HepG2 (cell line): ENCODE measurements around the gene PPA2. TPM values are rescaled to one million over a fixed set of nuclear protein-coding genes. Genes with fewer than 3 reads are reported as not detected.

Source experiments
- ATAC-seq: fragments of 200-7000 bp; cut with Tn5 transposase; 3 replicates; pipeline ENCODE4 v1.9.1; 2020; ENCODE audit warnings: mild to moderate bottlenecking, moderate library complexity
- BruUV-seq: library from RNA; stranded (reverse); fragments of 400-500 nt; replicated peaks from 2 replicates; lab custom pipeline; 2021; lab: Mats Ljungman, UMichigan
- CTCF ChIA-PET: fragments of 300-600 bp; formaldehyde crosslinking; extraction: SDS; loops from one replicate; lab custom pipeline; 2021; ENCODE audit warnings: low total read pairs, inconsistent platforms, low intra/inter-chr PET ratio; lab: Yijun Ruan, JAX
- POLR2A ChIA-PET: fragments of 350-600 bp; sonication (Branson Sonifier 250); formaldehyde crosslinking; loops from one replicate; lab custom pipeline; 2020; ENCODE audit warnings: antibody characterized with exemption, inconsistent platforms; lab: Yijun Ruan, JAX
- DNase-seq: peaks from one replicate; pipeline ENCODE4 v3.0.0-alpha.2; 2015; ENCODE audit warnings: low spot score
- FAIRE-seq: peaks from 3 replicates; lab custom pipeline; 2011; peaks lifted over from hg19 to GRCh38; lab: Jason Lieb, UNC
- H2AFZ ChIP-seq: one replicate; pipeline ENCODE4 v1.6.1; 2011; ENCODE audit warnings: low read length, inconsistent platforms
- H3K27ac ChIP-seq: fragments of 300-600 bp; 3 replicates; pipeline ENCODE4 v1.8.0; 2011; ENCODE audit warnings: mixed run types, mild to moderate bottlenecking, mixed read lengths, low read length, inconsistent platforms; ENCODE audit not compliant: insufficient read depth; ENCODE audit errors: extremely low read length
- H3K27me3 ChIP-seq, 2 experiments: fragments of 200-600 bp in 1 of 2; 2 replicates in 1 of 2; 3 replicates in 1 of 2; pipeline versions ENCODE4 v1.6.0 to v1.8.0; 2011; ENCODE audit warnings: low read length in 2 of 2, mild to moderate bottlenecking in 2 of 2, moderate library complexity in 2 of 2, inconsistent platforms in 1 of 2; ENCODE audit not compliant: insufficient read depth in 2 of 2, control insufficient read depth in 1 of 2
- H3K36me3 ChIP-seq, 2 experiments: fragments of 200-600 bp in 1 of 2; replicated peaks in 1 of 2; 2 replicates in 1 of 2; 3 replicates in 1 of 2; pipeline versions ENCODE4 v1.5.1 to v1.8.0; 2011; ENCODE audit warnings: low read length in 2 of 2, inconsistent platforms in 1 of 2; ENCODE audit not compliant: insufficient read depth in 2 of 2, control insufficient read depth in 1 of 2
- H3K4me1 ChIP-seq: 2 replicates; pipeline ENCODE4 v1.5.1; 2012; ENCODE audit warnings: low read length, inconsistent platforms; ENCODE audit not compliant: insufficient read depth
- H3K4me2 ChIP-seq: 2 replicates; pipeline ENCODE4 v1.6.0; 2011; ENCODE audit warnings: low read depth, low read length, inconsistent platforms
- H3K4me3 ChIP-seq, 3 experiments: fragments of 200-600 bp in 1 of 3; sonication (generic), shearing (Covaris generic) in 1 of 3; replicated peaks in 1 of 3; 2 replicates each; pipeline ENCODE4 v1.5.1; 2011 to 2016; ENCODE audit warnings: low read length in 3 of 3, inconsistent platforms in 2 of 3, low read depth in 2 of 3, mild to moderate bottlenecking in 2 of 3, control low read depth in 1 of 3, mixed read lengths in 1 of 3; ENCODE audit not compliant: insufficient read depth in 1 of 3
- H3K79me2 ChIP-seq: one replicate; pipeline ENCODE4 v1.6.1; 2011; ENCODE audit warnings: low read length, inconsistent platforms; ENCODE audit not compliant: insufficient read depth
- H3K9ac ChIP-seq: 2 replicates; pipeline ENCODE4 v1.6.0; 2011; ENCODE audit warnings: mild to moderate bottlenecking, low read depth, low read length, inconsistent platforms; ENCODE audit not compliant: insufficient read depth
- H3K9me3 ChIP-seq: 2 replicates; pipeline ENCODE4 v1.5.1; 2012; ENCODE audit warnings: mild to moderate bottlenecking, low read length
- H4K20me1 ChIP-seq: 2 replicates; pipeline ENCODE4 v1.6.0; 2011; ENCODE audit warnings: inconsistent platforms, mild to moderate bottlenecking, low read length, moderate library complexity; ENCODE audit not compliant: insufficient read depth
- DNMT3B ChIP-seq: conservative IDR thresholded peaks from 2 replicates; pipeline ENCODE4 v1.6.1; 2016; ENCODE audit warnings: missing biosample characterization, control low read depth
- FLYWCH1 ChIP-seq: sonication (generic); formaldehyde crosslinking; IDR thresholded peaks from 2 replicates; pipeline ENCODE4 v1.8.1; 2023; ENCODE audit warnings: mild to moderate bottlenecking, missing genetic modification reagents
- MED1 ChIP-seq: sonication (generic); formaldehyde crosslinking; IDR thresholded peaks from 2 replicates; pipeline ENCODE4 v1.4.0; 2020; ENCODE audit warnings: missing genetic modification reagents
- MIER3 ChIP-seq: IDR thresholded peaks from 2 replicates; pipeline ENCODE4 v1.6.1; 2016; ENCODE audit warnings: missing compliant biosample characterization, borderline replicate concordance
- PHB2 ChIP-seq: fragments of 450-650 bp; IDR thresholded peaks from 2 replicates; pipeline ENCODE4 v1.6.1; 2018; ENCODE audit not compliant: partially characterized antibody
- SALL1 ChIP-seq: sonication (generic); formaldehyde crosslinking; IDR thresholded peaks from 2 replicates; pipeline ENCODE4 v1.8.0; 2022; ENCODE audit warnings: mild to moderate bottlenecking, missing genetic modification reagents
- TCF7 ChIP-seq: sonication (generic); IDR thresholded peaks from 2 replicates; pipeline ENCODE4 v1.6.1; 2016; ENCODE audit warnings: antibody characterized with exemption, low read depth
- ZMYM4 ChIP-seq: sonication (generic); formaldehyde crosslinking; IDR thresholded peaks from 2 replicates; pipeline ENCODE4 v1.8.1; 2023; ENCODE audit warnings: mild to moderate bottlenecking, missing genetic modification reagents
- ZNF136 ChIP-seq: sonication (generic); formaldehyde crosslinking; IDR thresholded peaks from 2 replicates; pipeline ENCODE4 v1.8.1; 2022; ENCODE audit warnings: low read depth, mild to moderate bottlenecking, moderate library complexity, missing genetic modification reagents
- ZNF619 ChIP-seq: sonication (generic); formaldehyde crosslinking; IDR thresholded peaks from 2 replicates; pipeline ENCODE4 v1.4.0; 2020; ENCODE audit warnings: mild to moderate bottlenecking, missing genetic modification reagents
- WGBS: methylation state at CpG from one replicate; pipeline ENCODE4 v1.1.6; 2017; ENCODE audit warnings: low lambda C conversion rate; 5-methylcytosine and 5-hydroxymethylcytosine counted together
- in situ Hi-C: cut with HindIII; loops from 2 replicates; pipeline ENCODE4 v1.10.0; 2017; ENCODE audit warnings: low pct_unique_long_range_greater_than_20kb; ENCODE audit not compliant: extremely low pct_ligation_motif_present
- intact Hi-C: fragments of 100-400 bp; cut with micrococcal nuclease; formaldehyde crosslinking; loops from one replicate; pipeline ENCODE4 v1.10.0; 2022; ENCODE audit not compliant: unreplicated experiment
- polyA plus RNA-seq, 8 experiments: library from polyadenylated mRNA; depleted of rRNA in 3 of 8; stranded (reverse) in 7 of 8; unstranded in 1 of 8; fragments of >200 nt; fragmentation: Illumina TruSeq in 4 of 8; extraction: Trizol in 4 of 8; gene quantifications; 2 replicates each; pipeline versions ENCODE4 v1.2.1 to v1.2.3, GENCODE V29; 2011 to 2016; ENCODE audit warnings: low read depth in 4 of 8, missing spikeins in 1 of 8, mixed read lengths in 1 of 8; ENCODE audit not compliant: insufficient read depth in 1 of 8
- total RNA-seq, 5 experiments: library from RNA; depleted of rRNA; stranded (reverse); fragments of >200 nt; fragmentation: Illumina TruSeq; extraction: Trizol; gene quantifications; 2 replicates each; pipeline ENCODE4 v1.2.3, GENCODE V29; 2016; ENCODE audit warnings: low read depth in 1 of 5
- TF ChIP-seq, protein P1 (sequence below): sonication (generic); formaldehyde crosslinking; IDR thresholded peaks from 2 replicates; pipeline ENCODE4 v1.5.1; 2020; ENCODE audit warnings: mild to moderate bottlenecking, missing genetic modification reagents, borderline replicate concordance
- TF ChIP-seq, protein P2 (sequence below): sonication (generic); formaldehyde crosslinking; IDR thresholded peaks from 2 replicates; pipeline ENCODE4 v1.4.0; 2020; ENCODE audit warnings: mild to moderate bottlenecking, low read depth, missing genetic modification reagents
- TF ChIP-seq, protein P3 (sequence below), 2 experiments: sonication (generic) in 1 of 2; formaldehyde crosslinking in 1 of 2; IDR thresholded peaks; 2 replicates each; pipeline versions ENCODE4 v1.4.0 to v1.6.1; 2018 to 2020; ENCODE audit warnings: missing genetic modification reagents in 2 of 2, borderline replicate concordance in 1 of 2, low read depth in 1 of 2, mild to moderate bottlenecking in 1 of 2, missing biosample characterization in 1 of 2
- TF ChIP-seq, protein P4 (sequence below): sonication (generic); formaldehyde crosslinking; IDR thresholded peaks from 2 replicates; pipeline ENCODE4 v1.5.1; 2020; ENCODE audit warnings: mild to moderate bottlenecking, missing genetic modification reagents, borderline replicate concordance

PPA2 gene
- total and polyA plus RNA-seq, 2 of the 13 experiments (the other 11 are each of a cell fraction or from before 2014, with no cell fraction given), result 44.2 to 70.6 TPM

DNA sequence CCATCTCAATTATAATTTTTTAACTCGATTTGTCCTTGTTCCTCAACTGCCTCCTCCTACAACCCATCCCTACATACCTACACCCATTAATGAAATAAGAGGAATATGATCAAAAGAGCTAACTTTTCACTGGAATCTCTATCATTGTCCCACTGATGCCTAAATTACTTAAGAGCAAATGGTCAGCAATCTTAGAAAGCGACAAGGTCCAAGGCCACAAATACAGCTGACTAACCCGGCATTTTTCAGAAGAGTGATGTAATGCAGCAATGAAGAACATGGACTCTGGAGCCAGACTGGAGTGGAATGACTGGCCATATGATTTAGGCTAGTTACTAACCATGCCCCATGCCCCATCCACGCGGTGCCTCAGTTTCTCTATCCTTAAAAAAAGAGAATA lies 56.2 kb downstream of the PPA2 start:
- FAIRE-seq, result peak; percentile 84
- Histone ChIP-seq H2AFZ (no peak overlapping the region), H3K4me3 (no peak overlapping the region), H3K9ac (no peak overlapping the region), H3K27me3 (no peaks in the 10 kb centered on the region), H3K9me3 (no peaks in the 10 kb centered on the region), H3K36me3 (peaks cover 0 to 2% of the 10 kb centered on the region in 2 experiments; a peak in 2 of 5 replicates), H3K79me2 (no peaks in the 10 kb centered on the region), H3K4me1 (peaks cover 22% of the 10 kb centered on the region), H4K20me1 (no peaks in the 10 kb centered on the region), H3K27ac (no peak overlapping the region), H3K4me2 (no peak overlapping the region)
- ChIA-PET CTCF (no interaction called here), POLR2A (interaction anchor here (2.0 kb wide), 1 partner anchor 56 kb away, joined by 12 read pairs; the partner anchor contains the start of gene PPA2)
- DNase-seq, result peak; percentile 85
- WGBS, result 53% methylated on average over 5 of the region's 5 CpGs
- peak; percentile 92 for ATAC-seq
- in situ Hi-C loops, result no loop called here
- BruUV-seq, result no TSS peak
- intact Hi-C loops, result no loop called here
- TF ChIP-seq, protein P1, sequence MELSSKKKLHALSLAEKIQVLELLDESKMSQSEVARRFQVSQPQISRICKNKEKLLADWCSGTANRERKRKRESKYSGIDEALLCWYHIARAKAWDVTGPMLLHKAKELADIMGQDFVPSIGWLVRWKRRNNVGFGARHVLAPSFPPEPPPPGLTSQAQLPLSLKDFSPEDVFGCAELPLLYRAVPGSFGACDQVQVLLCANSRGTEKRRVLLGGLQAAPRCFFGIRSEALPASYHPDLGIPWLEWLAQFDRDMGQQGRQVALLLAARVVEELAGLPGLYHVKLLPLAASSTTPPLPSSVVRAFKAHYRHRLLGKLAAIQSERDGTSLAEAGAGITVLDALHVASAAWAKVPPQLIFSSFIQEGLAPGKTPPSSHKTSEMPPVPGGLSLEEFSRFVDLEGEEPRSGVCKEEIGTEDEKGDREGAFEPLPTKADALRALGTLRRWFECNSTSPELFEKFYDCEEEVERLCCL, result no peak
- TF ChIP-seq MED1 (CRISPR knock-in tag), result peak; percentile 53; the same call in 1 of the 2 replicates
- no peak for TF ChIP-seq DNMT3B (CRISPR knock-in tag)
- TF ChIP-seq, protein P2, sequence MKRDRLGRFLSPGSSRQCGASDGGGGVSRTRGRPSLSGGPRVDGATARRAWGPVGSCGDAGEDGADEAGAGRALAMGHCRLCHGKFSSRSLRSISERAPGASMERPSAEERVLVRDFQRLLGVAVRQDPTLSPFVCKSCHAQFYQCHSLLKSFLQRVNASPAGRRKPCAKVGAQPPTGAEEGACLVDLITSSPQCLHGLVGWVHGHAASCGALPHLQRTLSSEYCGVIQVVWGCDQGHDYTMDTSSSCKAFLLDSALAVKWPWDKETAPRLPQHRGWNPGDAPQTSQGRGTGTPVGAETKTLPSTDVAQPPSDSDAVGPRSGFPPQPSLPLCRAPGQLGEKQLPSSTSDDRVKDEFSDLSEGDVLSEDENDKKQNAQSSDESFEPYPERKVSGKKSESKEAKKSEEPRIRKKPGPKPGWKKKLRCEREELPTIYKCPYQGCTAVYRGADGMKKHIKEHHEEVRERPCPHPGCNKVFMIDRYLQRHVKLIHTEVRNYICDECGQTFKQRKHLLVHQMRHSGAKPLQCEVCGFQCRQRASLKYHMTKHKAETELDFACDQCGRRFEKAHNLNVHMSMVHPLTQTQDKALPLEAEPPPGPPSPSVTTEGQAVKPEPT (CRISPR knock-in tag), result no peak
- TF ChIP-seq FLYWCH1, result no peak
- TF ChIP-seq, protein P3, sequence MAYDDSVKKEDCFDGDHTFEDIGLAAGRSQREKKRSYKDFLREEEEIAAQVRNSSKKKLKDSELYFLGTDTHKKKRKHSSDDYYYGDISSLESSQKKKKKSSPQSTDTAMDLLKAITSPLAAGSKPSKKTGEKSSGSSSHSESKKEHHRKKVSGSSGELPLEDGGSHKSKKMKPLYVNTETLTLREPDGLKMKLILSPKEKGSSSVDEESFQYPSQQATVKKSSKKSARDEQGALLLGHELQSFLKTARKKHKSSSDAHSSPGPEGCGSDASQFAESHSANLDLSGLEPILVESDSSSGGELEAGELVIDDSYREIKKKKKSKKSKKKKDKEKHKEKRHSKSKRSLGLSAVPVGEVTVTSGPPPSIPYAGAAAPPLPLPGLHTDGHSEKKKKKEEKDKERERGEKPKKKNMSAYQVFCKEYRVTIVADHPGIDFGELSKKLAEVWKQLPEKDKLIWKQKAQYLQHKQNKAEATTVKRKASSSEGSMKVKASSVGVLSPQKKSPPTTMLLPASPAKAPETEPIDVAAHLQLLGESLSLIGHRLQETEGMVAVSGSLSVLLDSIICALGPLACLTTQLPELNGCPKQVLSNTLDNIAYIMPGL (CRISPR knock-in tag; IDR thresholded peaks at IDR 0.05; ENCODE audit: borderline replicate concordance in 1 of 2, low read depth in 1 of 2), result no peak
- TF ChIP-seq MIER3 (CRISPR knock-in tag), result peak; percentile 49; the same call in 1 of the 2 replicates
- TF ChIP-seq, protein P4, sequence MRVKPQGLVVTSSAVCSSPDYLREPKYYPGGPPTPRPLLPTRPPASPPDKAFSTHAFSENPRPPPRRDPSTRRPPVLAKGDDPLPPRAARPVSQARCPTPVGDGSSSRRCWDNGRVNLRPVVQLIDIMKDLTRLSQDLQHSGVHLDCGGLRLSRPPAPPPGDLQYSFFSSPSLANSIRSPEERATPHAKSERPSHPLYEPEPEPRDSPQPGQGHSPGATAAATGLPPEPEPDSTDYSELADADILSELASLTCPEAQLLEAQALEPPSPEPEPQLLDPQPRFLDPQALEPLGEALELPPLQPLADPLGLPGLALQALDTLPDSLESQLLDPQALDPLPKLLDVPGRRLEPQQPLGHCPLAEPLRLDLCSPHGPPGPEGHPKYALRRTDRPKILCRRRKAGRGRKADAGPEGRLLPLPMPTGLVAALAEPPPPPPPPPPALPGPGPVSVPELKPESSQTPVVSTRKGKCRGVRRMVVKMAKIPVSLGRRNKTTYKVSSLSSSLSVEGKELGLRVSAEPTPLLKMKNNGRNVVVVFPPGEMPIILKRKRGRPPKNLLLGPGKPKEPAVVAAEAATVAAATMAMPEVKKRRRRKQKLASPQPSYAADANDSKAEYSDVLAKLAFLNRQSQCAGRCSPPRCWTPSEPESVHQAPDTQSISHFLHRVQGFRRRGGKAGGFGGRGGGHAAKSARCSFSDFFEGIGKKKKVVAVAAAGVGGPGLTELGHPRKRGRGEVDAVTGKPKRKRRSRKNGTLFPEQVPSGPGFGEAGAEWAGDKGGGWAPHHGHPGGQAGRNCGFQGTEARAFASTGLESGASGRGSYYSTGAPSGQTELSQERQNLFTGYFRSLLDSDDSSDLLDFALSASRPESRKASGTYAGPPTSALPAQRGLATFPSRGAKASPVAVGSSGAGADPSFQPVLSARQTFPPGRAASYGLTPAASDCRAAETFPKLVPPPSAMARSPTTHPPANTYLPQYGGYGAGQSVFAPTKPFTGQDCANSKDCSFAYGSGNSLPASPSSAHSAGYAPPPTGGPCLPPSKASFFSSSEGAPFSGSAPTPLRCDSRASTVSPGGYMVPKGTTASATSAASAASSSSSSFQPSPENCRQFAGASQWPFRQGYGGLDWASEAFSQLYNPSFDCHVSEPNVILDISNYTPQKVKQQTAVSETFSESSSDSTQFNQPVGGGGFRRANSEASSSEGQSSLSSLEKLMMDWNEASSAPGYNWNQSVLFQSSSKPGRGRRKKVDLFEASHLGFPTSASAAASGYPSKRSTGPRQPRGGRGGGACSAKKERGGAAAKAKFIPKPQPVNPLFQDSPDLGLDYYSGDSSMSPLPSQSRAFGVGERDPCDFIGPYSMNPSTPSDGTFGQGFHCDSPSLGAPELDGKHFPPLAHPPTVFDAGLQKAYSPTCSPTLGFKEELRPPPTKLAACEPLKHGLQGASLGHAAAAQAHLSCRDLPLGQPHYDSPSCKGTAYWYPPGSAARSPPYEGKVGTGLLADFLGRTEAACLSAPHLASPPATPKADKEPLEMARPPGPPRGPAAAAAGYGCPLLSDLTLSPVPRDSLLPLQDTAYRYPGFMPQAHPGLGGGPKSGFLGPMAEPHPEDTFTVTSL (CRISPR knock-in tag), result peak; percentile 85; the same call in 1 of the 2 replicates
- peak; percentile 95 for TF ChIP-seq ZMYM4
- TF ChIP-seq ZNF136 (CRISPR knock-in tag), result no peak
- TF ChIP-seq ZNF619, result no peak
- 0 out of 2 replicates have a peak, but pooled peaks have one; percentile 14 for TF ChIP-seq TCF7
- TF ChIP-seq PHB2, result no peak
- TF ChIP-seq SALL1 (CRISPR knock-in tag), result peak; percentile 74
